Coronary artery (tissue), 2 donors: Measurements from ENCODE around the gene IFNA13.

Source experiments
- DNase-seq: peaks from one replicate; pipeline ENCODE4 v3.0.0-alpha.2; 2017; ENCODE audit warnings: low spot score
- H3K27ac ChIP-seq, 2 donors: fragments of 200-600 bp; sonication (generic); one replicate each; pipeline ENCODE4 v1.5.1; 2016 to 2019
- H3K4me3 ChIP-seq: fragments of 200-600 bp; sonication (generic); 2 replicates; pipeline ENCODE4 v1.5.1; 2016; ENCODE audit warnings: mild to moderate bottlenecking, moderate library complexity
- CTCF ChIP-seq: fragments of 200-600 bp; sonication (generic); IDR thresholded peaks from one replicate; pipeline ENCODE4 v1.5.1; 2019; ENCODE audit warnings: antibody characterized with exemption

Gene IFNA13

DNA sequence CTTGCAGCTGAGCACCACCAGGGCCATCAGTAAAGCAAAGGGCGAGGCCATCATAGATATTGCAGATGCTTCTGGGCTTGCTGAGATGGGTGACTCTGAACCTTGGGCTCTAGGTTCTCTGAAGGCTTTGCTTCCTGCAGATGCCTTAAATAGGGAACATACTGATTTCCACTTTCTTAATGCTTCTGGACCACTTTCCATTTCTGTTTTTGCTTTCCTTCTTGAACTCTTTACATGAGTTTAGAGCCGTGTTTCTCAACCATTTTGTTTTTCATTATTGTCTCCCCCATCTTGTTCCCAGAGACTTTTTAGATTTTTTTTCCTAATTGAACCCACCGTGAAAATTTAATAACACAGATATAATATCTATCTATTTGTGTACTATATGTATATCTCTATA is at the start of gene IFNA13:
TSS of gene IFNA13 (minus strand) at position 101 of the 400 bp plus-strand sequence. CDS start at position 54, 47 bp downstream.
- DNase-seq = no peak
- TF ChIP-seq CTCF = no peak

GRCh38 chr9:21415493-21416267 is 47.8 kb upstream of the IFNA13 start:
- Histone ChIP-seq H3K27ac (no peak overlapping the region), H3K4me3 (no peak overlapping the region)
- no peak for TF ChIP-seq CTCF
- no peak for DNase-seq

More for the DNA sequence above, at the start of gene IFNA13:
- Histone ChIP-seq H3K4me3 (no peak within 1 kb of the TSS), H3K27ac (no peak within 1 kb of the TSS)

GRCh38 chr9:21414220-21414940 is 46.5 kb upstream of the IFNA13 start:
- H3K4me3 ChIP-seq = no peak overlapping the region
- H3K27ac ChIP-seq = no peak overlapping the region
- no peak for DNase-seq
- no peak for TF ChIP-seq CTCF

DNA sequence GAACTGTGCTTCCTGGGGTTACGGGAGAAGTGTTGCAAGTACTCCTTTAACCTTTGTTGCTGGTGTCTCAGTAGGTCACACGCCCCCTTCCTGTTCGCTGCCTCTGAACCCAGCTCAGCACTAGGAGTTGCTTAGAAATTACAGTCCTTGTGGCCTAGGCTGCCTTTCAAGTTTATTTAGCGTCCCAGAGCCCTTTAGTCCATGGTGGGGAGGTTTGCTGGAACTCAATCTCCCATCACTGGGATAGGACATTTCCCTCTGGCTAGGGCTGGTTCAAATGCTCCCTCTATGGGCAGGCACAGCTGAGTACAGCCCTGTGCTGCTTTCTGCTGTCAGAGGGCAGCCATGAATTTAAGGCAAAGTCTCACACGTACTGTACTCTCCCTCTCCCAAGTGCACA is 45.8 kb upstream of the IFNA13 start:
- no peak overlapping the region for H3K4me3 ChIP-seq
- TF ChIP-seq CTCF = no peak
- DNase-seq = no peak
- no peak overlapping the region for H3K27ac ChIP-seq

- DNase-seq = no peak
- no peak for TF ChIP-seq CTCF
- Histone ChIP-seq H3K27ac (no peak overlapping the region), H3K4me3 (no peak overlapping the region)
Observed at GRCh38 chr9:21413151-21413550, 45.3 kb upstream of the IFNA13 start.

- no peak overlapping the region for H3K27ac ChIP-seq
- TF ChIP-seq CTCF = no peak
- H3K4me3 ChIP-seq = no peak overlapping the region
- no peak for DNase-seq
Observed at GRCh38 chr9:21412107-21412506, 44.2 kb upstream of the IFNA13 start.

GRCh38 chr9:21408817-21409216 is 41.0 kb upstream of the IFNA13 start, which contains the start of gene IFNA8:
Gene IFNA8, plus strand, starts transcription at chr9:21409117. Its CDS starts 60 bp downstream, at chr9:21409177.
- no peak within 1 kb of the TSS for H3K27ac ChIP-seq
- DNase-seq = no peak
- no peak for TF ChIP-seq CTCF
- H3K4me3 ChIP-seq = no peak within 1 kb of the TSS
